HG03439 (cell line): Measurements from ENCODE around the gene RBMS3.
"Not testable (repeated sequence)": the region's sequence is repeated elsewhere in the genome, so short reads cannot be mapped to it uniquely, and the experiment has no call there.

Experiments used
- ATAC-seq: cut with Tn5 transposase; IDR thresholded peaks from one replicate; pipeline ENCODE4 v1.9.1; 2021; ENCODE audit warnings: mild to moderate bottlenecking, moderate library complexity; ENCODE audit not compliant: unreplicated experiment

RBMS3 gene

GRCh38 chr3:29310865-29311264 is 30.0 kb downstream of the RBMS3 start:
- no peak for ATAC-seq

GRCh38 chr3:29311795-29312194 is 30.9 kb downstream of the RBMS3 start:
- no peak for ATAC-seq

DNA sequence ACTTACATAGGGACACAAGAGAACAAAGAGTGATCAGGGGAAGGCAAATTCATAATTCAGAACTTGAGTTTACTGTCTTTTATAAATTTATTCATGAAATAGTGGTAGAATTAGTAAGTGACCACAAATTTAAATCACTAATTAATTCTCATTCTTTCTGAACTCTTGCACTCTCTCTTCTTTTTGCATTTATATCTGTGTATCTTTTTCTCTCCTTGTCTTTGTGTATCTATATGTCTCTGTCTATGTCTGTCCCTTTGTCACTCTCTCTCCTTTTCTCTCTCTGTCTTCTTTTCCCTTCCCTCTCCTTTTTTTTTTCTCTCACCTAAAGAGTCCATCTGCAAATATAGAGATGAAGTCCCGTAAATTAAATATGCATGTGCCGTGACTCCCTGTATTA is 31.5 kb downstream of the RBMS3 start:
- ATAC-seq: no peak

GRCh38 chr3:29312960-29313452 is 32.1 kb downstream of the RBMS3 start:
- no peak for ATAC-seq

DNA sequence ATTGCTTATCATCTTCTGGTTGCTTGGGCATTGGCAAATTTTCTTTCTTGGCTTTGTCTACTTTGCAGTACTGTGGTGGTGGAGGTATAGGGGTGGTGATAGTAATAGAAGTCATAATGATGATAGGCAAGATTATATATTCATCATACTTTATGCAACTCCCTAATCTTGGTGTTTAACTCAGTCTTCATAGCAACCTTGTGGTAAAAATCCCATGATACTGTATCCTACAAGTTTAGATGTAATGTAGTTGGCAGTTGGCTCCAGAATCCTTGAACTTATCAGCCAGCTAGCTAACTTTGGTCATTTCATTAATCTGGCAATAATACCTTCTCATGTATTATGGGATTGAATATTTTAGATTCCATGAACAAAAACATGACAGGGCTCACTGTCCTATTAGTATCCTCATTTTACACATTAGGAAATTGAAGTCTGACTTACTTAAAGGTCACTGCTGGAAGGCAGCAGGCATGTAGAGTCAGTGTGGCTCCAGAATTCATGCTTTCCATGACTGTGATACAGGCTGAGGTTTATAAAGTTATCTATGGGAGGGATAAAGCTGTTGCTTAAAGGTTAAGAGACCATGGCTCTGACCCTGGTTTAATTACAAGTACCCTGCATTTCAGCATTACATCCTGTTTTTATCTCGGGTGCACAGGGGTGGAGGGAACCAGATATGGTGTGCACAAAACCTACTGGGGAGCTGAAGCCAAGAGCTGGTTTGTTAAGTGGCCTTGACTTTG is 33.3 kb downstream of the RBMS3 start:
- ATAC-seq: no peak

DNA sequence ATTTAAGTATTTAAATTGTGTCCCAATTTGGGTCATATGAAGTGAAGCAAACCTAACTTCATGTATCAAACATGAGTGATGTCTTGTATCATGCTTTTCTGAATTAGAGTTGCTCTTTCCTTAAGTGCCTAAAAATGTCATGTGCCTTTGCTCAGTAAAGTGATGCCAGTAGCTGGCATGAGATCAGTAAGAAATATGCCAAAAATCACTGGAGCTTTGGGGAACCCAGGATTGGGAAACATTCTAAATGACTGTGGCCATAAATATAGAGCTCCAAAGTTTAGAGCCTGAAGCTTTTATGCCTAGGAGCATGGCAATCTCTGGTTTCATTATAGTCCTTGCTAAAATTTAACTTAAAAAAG is 33.8 kb downstream of the RBMS3 start:
- ATAC-seq: no peak

GRCh38 chr3:29317659-29318173 is 36.8 kb downstream of the RBMS3 start:
- ATAC-seq: no peak

- no peak for ATAC-seq
Observed at GRCh38 chr3:29318251-29318650, 37.4 kb downstream of the RBMS3 start.

- ATAC-seq: peak; percentile 78
Observed at GRCh38 chr3:29319262-29319661, 38.4 kb downstream of the RBMS3 start.

GRCh38 chr3:29319798-29320197 is 38.9 kb downstream of the RBMS3 start:
- ATAC-seq: no peak

GRCh38 chr3:29322586-29322985 is 41.7 kb downstream of the RBMS3 start:
- no peak for ATAC-seq

- peak; percentile 96 for ATAC-seq
Observed at GRCh38 chr3:29324180-29324651, 43.3 kb downstream of the RBMS3 start.

- ATAC-seq: not testable (repeated sequence)
Observed at GRCh38 chr3:29326540-29326939, 45.7 kb downstream of the RBMS3 start.

DNA sequence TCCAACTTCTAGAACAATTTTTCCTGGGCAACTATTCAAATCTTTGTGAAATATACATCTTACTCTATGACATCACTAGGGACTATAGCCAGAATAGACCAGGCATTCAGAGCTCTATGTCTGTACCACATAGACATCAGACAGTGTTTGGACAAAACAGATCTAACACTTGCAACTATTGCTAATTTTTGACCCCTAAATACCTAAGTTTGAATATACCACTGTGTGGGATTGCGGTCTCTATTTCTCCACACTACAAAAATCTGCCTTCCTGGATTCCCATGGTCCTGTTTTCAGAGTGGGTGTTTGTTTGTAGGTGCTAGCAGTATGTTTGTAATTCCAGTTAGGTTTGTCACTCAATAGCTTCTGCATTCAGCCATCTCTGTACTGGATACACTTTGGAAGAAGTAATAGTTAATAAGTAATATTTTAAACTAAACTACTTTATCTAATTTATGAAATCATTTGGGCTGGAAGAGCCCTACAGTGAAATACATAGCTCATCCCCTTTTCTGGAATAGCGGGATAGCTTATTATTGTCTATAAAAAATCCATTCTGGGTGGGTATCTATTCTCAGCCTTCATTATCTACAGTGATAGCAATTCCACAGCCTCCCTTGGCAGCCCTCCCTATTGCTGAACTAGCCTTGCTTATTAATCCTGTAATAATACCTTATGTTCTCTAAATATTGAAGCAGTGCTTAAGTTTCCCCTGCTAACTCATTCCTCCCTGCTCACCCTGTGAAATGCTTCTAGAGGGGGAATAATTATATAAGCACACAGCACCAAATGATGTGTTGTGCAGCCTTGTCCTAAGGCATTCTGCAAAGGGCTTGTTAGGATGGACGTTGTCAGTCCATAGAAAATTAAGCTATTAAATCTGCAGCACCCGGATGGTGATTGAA is 49.4 kb downstream of the RBMS3 start:
- ATAC-seq: no peak

DNA sequence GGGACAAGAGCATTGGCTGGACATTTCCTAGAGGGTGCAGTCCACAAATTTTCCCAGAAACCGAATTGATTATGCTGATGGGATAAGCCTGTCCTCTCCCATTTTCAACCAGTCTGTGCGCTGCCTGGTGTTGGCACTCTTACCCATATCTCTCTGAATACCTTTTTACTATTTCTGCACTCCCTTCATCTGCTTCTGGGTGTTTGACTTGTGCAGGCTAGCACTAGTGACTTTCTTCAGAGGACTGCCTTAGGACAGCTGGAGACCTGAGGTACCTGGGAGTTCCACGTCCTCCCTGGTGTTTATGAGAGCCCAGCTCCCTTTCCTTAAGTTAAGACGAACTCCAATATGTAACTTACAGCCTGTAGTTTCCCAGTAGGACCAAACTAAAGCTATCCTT is 50.2 kb downstream of the RBMS3 start:
- ATAC-seq: no peak

GRCh38 chr3:29331456-29332194 is 50.8 kb downstream of the RBMS3 start:
- ATAC-seq: no peak

DNA sequence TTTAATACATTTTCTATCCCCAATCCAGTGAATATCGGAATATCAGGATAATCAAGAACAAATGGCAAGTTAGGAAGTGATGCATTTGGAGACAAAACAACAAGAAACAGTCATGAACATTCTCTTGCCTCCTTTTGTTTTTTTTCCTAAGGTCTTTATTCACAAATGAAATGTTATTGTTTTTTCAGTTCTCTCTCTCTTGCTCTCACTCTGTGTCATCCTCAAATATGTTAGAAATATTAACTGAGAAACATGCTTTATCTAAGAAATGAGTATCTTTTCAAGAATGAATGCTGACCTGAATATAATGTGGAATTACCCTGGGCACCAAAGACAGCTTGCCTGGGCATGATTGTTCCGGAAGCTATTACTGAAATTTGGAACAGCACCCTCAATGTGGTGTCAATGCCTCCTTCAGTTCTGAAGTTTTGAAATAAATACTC is 51.3 kb downstream of the RBMS3 start:
- no peak for ATAC-seq

DNA sequence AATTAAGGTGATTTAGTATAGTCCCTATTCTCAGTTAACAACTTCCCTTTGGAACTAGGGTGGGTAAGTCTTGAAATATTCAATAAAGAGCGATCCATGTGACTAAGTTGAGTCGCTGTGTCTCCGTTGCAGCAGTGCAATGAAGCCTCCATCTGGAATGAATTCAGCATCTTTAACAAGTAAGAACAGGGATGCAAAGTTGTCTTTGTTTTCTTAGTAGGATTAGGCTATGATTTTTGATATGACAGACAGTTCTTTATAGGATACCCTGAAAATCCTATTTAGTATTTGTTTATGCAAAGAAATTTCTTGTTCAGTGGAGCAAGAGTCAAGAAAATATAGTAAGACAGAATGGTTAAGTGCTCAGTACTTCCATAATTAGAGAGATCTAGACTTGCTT is 52.7 kb downstream of the RBMS3 start:
- no peak for ATAC-seq

DNA sequence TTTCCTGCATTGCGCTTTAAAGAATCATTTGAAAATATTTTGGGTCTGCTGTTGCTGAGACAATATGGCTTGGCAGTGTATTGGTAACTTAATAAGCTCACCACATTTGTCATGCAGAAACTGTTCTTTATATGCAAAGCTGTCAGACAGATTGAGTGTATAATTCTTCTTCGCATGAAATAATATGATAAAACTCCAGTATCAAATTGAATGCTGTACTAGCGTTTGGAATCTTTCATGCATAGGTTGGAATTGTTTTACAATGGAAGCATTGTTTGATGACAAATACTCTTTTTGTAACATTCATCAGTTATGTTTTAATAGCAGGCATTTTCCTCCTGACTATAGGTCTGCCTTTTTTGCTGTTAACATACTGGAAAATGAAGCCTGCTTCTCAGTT is 53.8 kb downstream of the RBMS3 start:
- ATAC-seq: no peak

DNA sequence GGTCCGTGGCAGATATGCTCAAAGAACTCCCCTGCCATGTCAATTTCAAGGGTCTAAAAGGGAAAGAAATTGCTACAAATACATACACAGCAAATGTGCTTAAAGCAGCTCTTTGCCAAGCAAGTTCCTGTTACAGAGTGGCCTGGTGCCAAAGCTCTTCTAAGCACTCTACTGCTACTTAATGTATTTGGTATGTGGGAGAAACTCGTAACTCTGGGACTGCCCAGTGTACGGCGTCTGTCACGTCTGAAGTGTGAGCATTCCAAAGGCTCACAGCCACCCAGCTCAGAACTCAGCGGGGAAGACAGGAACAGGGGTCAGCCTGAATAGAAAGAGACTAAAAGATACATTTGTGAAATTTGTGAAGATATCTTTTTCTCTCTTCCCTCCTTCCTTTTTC is 54.6 kb downstream of the RBMS3 start:
- ATAC-seq: no peak

- ATAC-seq: no peak
Observed at GRCh38 chr3:29335943-29336342, 55.1 kb downstream of the RBMS3 start.
